ELF-1 (cell line): ENCODE data around the gene RPS19BP1.

Experiments
- DNase-seq: peaks from one replicate; pipeline ENCODE4 v3.0.0-alpha.2; 2016; ENCODE audit warnings: low read depth, low spot score

The RPS19BP1 gene

GRCh38 chr22:39559456-39560105, 27.0 kb upstream of the RPS19BP1 start:
- peak; percentile 83 for DNase-seq

GRCh38 chr22:39558950-39559349, 26.4 kb upstream of the RPS19BP1 start:
- DNase-seq = no peak

GRCh38 chr22:39558254-39558727, 25.7 kb upstream of the RPS19BP1 start:
- no peak for DNase-seq

DNA sequence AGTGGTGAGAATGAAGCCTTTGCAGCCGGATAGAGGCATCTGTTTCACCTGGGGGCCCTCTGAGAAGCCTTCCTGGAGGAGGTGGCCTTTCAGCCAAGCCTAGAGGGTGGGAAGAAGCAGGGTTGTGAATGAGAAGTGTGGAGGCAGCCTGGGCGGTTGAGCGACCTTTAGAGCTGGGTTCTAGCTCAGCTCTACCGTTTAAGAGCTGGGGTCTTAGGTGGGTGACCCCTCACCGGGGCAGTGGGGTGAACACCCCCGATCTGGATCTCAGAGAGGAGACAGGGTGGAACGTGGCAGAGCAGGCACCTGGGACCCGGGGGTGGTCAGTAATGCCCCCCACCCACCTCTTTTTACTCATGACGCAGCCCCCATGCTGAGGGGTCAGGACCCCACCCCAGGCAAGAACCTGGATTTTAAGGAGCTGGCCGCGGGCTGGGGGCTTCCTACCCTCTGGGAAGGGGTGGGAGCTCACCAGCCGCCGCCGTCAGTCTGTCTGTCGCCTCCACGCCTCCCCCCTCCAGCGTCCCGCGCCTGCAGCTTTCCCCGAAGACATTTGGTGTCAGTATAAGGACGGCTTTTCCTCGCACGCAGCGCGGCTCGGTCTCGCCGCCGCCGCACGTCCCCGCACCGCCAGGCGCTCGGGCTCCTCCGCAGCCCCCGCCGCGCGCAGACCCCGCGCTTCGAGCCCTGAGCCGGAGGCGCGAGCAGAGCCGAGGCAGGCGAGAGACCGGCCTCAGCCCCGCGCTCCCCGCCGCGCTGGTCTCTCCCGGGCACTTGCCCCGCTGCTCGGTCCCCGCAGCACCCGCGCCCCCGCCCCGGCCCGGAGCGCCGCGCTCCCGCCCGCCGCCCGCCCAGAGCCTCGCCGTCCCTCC, 24.7 kb upstream of the RPS19BP1 start:
- no peak for DNase-seq

GRCh38 chr22:39554151-39554550, 21.6 kb upstream of the RPS19BP1 start:
- no peak for DNase-seq

DNA sequence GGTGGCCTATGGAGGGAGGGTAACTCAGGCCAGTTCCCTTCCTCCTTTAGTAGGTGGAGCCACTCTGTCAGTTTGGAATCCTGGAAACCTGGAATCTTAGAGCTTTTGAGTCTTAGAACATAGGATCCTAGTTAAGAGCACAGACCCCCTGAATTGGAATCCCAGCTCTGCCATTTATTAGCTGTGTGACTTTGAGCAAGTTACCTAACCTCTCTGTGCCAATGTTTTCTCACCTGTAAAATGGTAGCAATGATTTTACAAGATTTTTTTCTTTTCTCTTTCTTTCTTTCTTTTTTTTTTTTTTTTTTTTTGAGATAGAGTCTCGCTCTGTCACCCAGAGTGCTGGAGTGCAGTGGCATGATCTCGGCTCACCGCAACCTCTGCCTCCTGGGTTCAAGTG, 20.9 kb upstream of the RPS19BP1 start:
- no peak for DNase-seq

- DNase-seq = no peak
Observed at GRCh38 chr22:39547587-39547947, 15.0 kb upstream of the RPS19BP1 start.

GRCh38 chr22:39546889-39547586, 14.5 kb upstream of the RPS19BP1 start:
- no peak for DNase-seq

GRCh38 chr22:39545386-39546365, 13.1 kb upstream of the RPS19BP1 start:
- DNase-seq = peak; percentile 90

DNA sequence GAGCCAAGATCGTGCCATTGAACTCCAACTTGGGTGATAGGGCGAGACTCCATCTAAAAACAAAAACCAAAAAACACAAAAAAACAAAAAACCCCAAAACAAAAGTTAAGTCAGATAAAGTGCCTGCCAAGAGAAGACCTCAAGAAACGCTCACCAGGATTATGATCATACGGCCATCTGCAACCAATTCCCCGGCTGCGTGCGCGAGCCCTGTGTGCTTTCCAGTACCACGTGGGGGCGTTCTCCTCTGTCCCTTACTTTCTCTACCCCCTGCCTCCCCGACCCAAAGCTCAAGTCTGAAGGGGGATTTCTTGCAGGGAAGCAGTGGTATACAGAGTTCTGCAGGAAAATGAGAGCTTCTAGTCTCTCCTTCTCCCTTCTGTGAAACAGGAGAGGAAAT, 10.5 kb upstream of the RPS19BP1 start:
- peak; percentile 58 for DNase-seq

- no peak for DNase-seq
Observed at GRCh38 chr22:39537975-39538374, 5.4 kb upstream of the RPS19BP1 start.

- no peak for DNase-seq
Observed at GRCh38 chr22:39536711-39537110, 4.2 kb upstream of the RPS19BP1 start.

- DNase-seq = no peak
Observed at GRCh38 chr22:39535831-39536449, 3.4 kb upstream of the RPS19BP1 start.

DNA sequence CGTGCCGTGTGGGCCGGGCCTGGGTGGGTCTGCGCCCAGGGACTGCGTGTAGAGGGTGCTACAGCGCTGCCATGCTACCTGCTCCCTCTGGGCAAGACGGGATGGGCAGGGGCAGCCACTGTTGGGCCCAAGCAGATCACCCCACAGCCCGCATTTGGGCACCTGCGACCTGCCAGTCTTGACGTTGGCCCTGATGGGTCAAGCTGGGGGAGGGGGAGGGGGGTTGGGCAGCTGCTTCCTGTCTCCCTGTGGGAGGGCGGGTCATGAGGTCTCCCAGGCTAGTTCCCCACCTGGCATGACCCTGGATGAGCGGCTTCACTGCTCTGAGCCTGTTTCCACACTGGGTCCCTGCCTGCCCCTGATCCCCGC, 2.8 kb upstream of the RPS19BP1 start:
- no peak for DNase-seq

GRCh38 chr22:39534591-39535356, 2.2 kb upstream of the RPS19BP1 start:
- DNase-seq = peak; percentile 93

DNA sequence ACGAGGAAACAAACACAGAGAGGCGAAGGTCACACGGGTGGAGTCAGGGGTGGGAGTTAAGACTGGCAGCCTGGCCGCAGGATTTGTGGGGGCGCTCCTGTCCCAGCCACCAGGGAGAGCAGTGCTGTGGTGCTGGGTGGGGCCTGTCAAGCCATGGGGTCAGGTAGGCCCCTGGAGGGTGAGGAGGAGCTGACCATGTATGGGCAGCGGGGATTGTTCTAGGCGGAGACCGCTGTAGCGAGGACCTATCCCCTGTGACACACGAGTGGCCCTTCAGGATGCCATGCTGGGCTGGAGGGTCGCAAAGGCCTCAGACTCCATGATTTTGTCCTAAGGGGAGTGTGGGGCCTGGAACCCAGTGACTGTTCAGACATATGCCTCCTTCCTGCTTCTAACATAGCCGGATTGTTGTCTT, 1.6 kb upstream of the RPS19BP1 start:
- peak; percentile 47 for DNase-seq

GRCh38 chr22:39530692-39531331, 1.7 kb downstream of the RPS19BP1 start:
- peak; percentile 55 for DNase-seq

DNA sequence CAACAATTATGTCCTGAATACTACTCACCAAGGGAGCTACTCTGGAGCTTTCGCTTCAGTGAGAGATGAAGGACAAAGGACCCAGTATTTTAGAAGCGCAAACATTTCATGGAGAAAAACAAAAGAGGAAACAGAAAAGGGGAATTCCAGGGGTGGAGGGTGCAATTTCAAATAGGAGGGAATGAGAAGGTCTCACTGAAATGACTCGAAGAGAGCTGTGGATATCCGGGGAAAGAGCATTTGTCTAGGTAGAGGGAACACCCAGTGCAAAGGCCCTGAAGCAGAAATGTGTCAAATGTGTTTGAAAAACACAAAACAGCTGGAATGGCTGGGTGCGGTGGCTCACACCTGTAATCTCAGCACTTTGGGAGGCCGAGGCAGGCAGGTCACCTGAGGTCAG, 2.4 kb downstream of the RPS19BP1 start:
- no peak for DNase-seq

DNA sequence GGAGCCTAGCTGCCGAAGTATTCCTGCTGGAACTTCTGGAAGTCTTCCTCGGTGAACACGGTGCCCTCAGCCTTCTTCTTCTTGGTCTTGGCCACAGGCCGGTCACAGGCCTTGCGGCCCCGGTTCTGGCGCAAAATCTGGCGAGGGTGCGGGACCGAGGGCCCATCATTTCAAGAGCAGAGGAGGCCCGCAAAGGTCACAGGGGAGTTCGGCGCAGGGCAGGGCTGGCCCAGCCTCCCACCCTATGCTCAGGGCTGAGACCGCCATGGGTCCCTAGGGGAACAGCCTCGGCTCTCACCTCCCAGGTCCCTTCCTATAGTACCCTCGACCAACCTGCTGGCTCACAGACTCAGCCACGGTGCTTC, 3.1 kb downstream of the RPS19BP1 start:
- no peak for DNase-seq
